ENCODE data around the gene RBFOX2.

DNA sequence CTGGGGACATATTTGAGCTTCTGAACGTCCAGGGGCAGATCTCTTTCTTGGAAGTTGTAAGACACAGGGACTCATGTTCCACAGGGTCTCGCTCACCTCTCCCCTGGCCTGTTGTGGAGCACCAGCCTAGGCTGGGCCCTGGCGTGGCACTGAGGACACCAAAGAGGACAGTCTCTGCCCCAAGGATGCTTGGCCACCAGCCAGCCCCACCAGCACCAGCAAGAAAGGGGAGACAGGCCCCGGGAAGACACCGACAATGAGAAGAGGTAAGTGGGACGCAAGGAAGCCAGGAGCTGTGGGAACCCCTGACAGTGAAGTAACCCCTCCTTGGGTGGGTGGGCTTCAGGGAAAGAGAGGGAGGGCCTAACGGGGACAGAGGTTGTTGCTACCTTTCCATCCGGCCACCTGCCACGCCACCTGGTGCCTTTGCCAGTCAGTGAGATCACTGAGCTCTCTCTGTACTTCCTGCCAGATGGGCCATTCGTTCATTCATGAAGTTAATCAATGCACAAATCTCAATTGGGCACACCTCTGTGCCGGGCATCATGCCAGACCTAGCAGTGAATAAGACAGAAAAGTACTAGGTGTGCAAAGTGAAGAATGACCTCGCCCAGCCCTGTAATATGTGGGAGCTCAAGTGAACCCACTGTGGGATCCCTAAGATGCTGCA is 299.9 kb downstream of the RBFOX2 start:
- TF ChIP-seq, protein P1, sequence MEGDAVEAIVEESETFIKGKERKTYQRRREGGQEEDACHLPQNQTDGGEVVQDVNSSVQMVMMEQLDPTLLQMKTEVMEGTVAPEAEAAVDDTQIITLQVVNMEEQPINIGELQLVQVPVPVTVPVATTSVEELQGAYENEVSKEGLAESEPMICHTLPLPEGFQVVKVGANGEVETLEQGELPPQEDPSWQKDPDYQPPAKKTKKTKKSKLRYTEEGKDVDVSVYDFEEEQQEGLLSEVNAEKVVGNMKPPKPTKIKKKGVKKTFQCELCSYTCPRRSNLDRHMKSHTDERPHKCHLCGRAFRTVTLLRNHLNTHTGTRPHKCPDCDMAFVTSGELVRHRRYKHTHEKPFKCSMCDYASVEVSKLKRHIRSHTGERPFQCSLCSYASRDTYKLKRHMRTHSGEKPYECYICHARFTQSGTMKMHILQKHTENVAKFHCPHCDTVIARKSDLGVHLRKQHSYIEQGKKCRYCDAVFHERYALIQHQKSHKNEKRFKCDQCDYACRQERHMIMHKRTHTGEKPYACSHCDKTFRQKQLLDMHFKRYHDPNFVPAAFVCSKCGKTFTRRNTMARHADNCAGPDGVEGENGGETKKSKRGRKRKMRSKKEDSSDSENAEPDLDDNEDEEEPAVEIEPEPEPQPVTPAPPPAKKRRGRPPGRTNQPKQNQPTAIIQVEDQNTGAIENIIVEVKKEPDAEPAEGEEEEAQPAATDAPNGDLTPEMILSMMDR (IDR thresholded peaks at IDR 0.05) = no peak
- TF ChIP-seq POLR2A (IDR thresholded peaks at IDR 0.05) (no peak), POLR2AphosphoS5 (IDR thresholded peaks at IDR 0.05) (no peak)

Measured in breast epithelium (tissue), 3 donors.